Panc1 (cell line): Measurements from ENCODE around the gene SLC46A2. TPM values are rescaled to one million over a fixed set of nuclear protein-coding genes. Genes with fewer than 3 reads are reported as not detected.

Experiments used
- ATAC-seq: fragments of 200-7000 bp; cut with Tn5 transposase; 2 replicates; pipeline ENCODE4 v1.9.1; 2020; ENCODE audit warnings: mild to moderate bottlenecking, moderate library complexity
- BruUV-seq: library from RNA; stranded (reverse); fragments of 400-500 nt; replicated peaks from 2 replicates; lab custom pipeline; 2021; lab: Mats Ljungman, UMichigan
- CTCF ChIA-PET: fragments of 300-600 bp; sonication (Branson Sonifier 250); formaldehyde crosslinking; loops from one replicate; lab custom pipeline; 2022; ENCODE audit warnings: antibody characterized with exemption; lab: Charles Lee
- POLR2A ChIA-PET: fragments of 300-600 bp; sonication (Branson Sonifier 250); formaldehyde crosslinking; loops from one replicate; lab custom pipeline; 2022; ENCODE audit warnings: antibody characterized with exemption; lab: Charles Lee
- DNase-seq: peaks from one replicate; pipeline ENCODE4 v3.0.0-alpha.2; 2010; ENCODE audit warnings: low read depth, low spot score
- H3K27ac ChIP-seq: 2 replicates; pipeline ENCODE4 v1.5.1; 2011; ENCODE audit warnings: mild to moderate bottlenecking, low read length, inconsistent platforms
- H3K27me3 ChIP-seq: fragments of 200-500 bp; sonication (Bioruptor generic); 2 replicates; pipeline ENCODE4 v1.6.0; 2014; ENCODE audit warnings: low read length, inconsistent platforms; ENCODE audit not compliant: control insufficient read depth, insufficient read depth
- H3K36me3 ChIP-seq: fragments of 200-500 bp; sonication (Bioruptor generic); 2 replicates; pipeline ENCODE4 v1.5.1; 2014; ENCODE audit warnings: inconsistent platforms, mild to moderate bottlenecking, low read length, moderate library complexity; ENCODE audit not compliant: control insufficient read depth, insufficient read depth
- H3K4me1 ChIP-seq: 2 replicates; pipeline ENCODE4 v1.5.1; 2011; ENCODE audit warnings: inconsistent platforms, mild to moderate bottlenecking, low read length, moderate library complexity; ENCODE audit not compliant: control insufficient read depth, insufficient read depth
- H3K4me3 ChIP-seq, 2 experiments: 2 replicates each; pipeline ENCODE4 v1.5.1; 2011 to 2012; ENCODE audit warnings: low read depth in 2 of 2, low read length in 2 of 2, mild to moderate bottlenecking in 2 of 2, inconsistent platforms in 1 of 2, moderate library complexity in 1 of 2
- H3K9me3 ChIP-seq: fragments of 200-500 bp; sonication (Bioruptor generic); 2 replicates; pipeline ENCODE4 v1.5.1; 2014; ENCODE audit warnings: low read depth, mild to moderate bottlenecking, inconsistent platforms, low read length, moderate library complexity; ENCODE audit not compliant: control insufficient read depth, insufficient read depth
- POLR2AphosphoS5 ChIP-seq: IDR thresholded peaks from 2 replicates; pipeline ENCODE4 v1.6.1; 2012; ENCODE audit warnings: mild to moderate bottlenecking, low read depth, low read length, moderate library complexity
- SIN3A ChIP-seq: IDR thresholded peaks from 2 replicates; pipeline ENCODE4 v1.6.1; 2012; ENCODE audit warnings: low read depth, mild to moderate bottlenecking, low read length, moderate library complexity, borderline replicate concordance; ENCODE audit not compliant: insufficient read depth
- TCF7L2 ChIP-seq: IDR thresholded peaks from 2 replicates; pipeline ENCODE4 v1.6.1; 2011; ENCODE audit warnings: mild to moderate bottlenecking, low read depth, low read length, inconsistent platforms
- in situ Hi-C: cut with HindIII; loops from 2 replicates; pipeline ENCODE4 v1.10.0; 2016; ENCODE audit warnings: low sequenced_read_pairs, low pct_unique_long_range_greater_than_20kb
- intact Hi-C: fragments of 100-400 bp; cut with micrococcal nuclease; formaldehyde crosslinking; loops from one replicate; pipeline ENCODE4 v1.10.0; 2022; ENCODE audit not compliant: unreplicated experiment
- total RNA-seq: library from RNA; stranded (reverse); gene quantifications from one replicate; pipeline ENCODE4 v1.2.1, GENCODE V29; 2021; ENCODE audit not compliant: unreplicated experiment
- TF ChIP-seq, protein P1 (sequence below), 2 experiments: IDR thresholded peaks; 2 replicates each; pipeline ENCODE4 v1.6.1; 2011 to 2012; ENCODE audit warnings: low read depth in 2 of 2, control low read depth in 1 of 2, low read length in 1 of 2, mild to moderate bottlenecking in 1 of 2, moderate library complexity in 1 of 2; ENCODE audit not compliant: insufficient read depth in 1 of 2
- TF ChIP-seq, protein P2 (sequence below): fragments of 450-650 bp; IDR thresholded peaks from 2 replicates; pipeline ENCODE4 v1.5.1; 2017; ENCODE audit warnings: mild to moderate bottlenecking

SLC46A2 gene
- total RNA-seq, 1 experiment from 2014 or later, result not detected

DNA sequence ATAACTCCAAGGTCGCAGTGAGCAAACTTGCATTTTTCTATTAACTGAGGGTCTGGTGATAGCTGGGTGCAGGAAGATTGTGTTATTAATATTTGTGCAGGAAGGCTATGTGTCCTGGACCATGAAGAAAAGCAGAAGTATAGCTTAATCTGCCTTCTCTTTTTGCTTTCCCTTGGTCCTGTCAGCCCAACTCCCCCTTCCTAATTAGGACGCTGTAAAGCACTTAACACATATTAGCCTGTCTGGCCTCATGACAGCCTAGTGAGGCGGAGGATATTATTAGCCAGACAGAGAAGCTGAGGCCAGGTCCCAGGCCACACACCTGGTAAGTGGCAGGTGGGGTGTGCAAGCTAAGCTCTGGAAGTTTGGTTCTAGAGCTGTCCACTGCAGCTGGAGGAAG, 29.5 kb downstream of the SLC46A2 start:
- no peak overlapping the region for H3K4me3 ChIP-seq
- no peaks in the 10 kb centered on the region for H3K36me3 ChIP-seq
- POLR2A ChIA-PET, result interaction anchor here (0.6 kb wide), 1 partner anchor 391 kb away, joined by 8 read pairs; no protein-coding TSS in a partner anchor
- CTCF ChIA-PET, result no interaction called here
- DNase-seq, result no peak
- BruUV-seq, result no TSS peak
- no peak overlapping the region for H3K27ac ChIP-seq
- H3K9me3 ChIP-seq, result no peaks in the 10 kb centered on the region
- no peaks in the 10 kb centered on the region for H3K4me1 ChIP-seq
- TF ChIP-seq POLR2AphosphoS5 (no peak), SIN3A (no peak), TCF7L2 (no peak)
- TF ChIP-seq, protein P1, sequence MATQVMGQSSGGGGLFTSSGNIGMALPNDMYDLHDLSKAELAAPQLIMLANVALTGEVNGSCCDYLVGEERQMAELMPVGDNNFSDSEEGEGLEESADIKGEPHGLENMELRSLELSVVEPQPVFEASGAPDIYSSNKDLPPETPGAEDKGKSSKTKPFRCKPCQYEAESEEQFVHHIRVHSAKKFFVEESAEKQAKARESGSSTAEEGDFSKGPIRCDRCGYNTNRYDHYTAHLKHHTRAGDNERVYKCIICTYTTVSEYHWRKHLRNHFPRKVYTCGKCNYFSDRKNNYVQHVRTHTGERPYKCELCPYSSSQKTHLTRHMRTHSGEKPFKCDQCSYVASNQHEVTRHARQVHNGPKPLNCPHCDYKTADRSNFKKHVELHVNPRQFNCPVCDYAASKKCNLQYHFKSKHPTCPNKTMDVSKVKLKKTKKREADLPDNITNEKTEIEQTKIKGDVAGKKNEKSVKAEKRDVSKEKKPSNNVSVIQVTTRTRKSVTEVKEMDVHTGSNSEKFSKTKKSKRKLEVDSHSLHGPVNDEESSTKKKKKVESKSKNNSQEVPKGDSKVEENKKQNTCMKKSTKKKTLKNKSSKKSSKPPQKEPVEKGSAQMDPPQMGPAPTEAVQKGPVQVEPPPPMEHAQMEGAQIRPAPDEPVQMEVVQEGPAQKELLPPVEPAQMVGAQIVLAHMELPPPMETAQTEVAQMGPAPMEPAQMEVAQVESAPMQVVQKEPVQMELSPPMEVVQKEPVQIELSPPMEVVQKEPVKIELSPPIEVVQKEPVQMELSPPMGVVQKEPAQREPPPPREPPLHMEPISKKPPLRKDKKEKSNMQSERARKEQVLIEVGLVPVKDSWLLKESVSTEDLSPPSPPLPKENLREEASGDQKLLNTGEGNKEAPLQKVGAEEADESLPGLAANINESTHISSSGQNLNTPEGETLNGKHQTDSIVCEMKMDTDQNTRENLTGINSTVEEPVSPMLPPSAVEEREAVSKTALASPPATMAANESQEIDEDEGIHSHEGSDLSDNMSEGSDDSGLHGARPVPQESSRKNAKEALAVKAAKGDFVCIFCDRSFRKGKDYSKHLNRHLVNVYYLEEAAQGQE (IDR thresholded peaks at IDR 0.05; ENCODE audit: insufficient read depth in 1 of 2, low read depth in 2 of 2, low read length in 1 of 2), result no peak
- TF ChIP-seq, protein P2, sequence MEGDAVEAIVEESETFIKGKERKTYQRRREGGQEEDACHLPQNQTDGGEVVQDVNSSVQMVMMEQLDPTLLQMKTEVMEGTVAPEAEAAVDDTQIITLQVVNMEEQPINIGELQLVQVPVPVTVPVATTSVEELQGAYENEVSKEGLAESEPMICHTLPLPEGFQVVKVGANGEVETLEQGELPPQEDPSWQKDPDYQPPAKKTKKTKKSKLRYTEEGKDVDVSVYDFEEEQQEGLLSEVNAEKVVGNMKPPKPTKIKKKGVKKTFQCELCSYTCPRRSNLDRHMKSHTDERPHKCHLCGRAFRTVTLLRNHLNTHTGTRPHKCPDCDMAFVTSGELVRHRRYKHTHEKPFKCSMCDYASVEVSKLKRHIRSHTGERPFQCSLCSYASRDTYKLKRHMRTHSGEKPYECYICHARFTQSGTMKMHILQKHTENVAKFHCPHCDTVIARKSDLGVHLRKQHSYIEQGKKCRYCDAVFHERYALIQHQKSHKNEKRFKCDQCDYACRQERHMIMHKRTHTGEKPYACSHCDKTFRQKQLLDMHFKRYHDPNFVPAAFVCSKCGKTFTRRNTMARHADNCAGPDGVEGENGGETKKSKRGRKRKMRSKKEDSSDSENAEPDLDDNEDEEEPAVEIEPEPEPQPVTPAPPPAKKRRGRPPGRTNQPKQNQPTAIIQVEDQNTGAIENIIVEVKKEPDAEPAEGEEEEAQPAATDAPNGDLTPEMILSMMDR, result no peak
- ATAC-seq, result no peak
- in situ Hi-C loops, result no loop called here
- H3K27me3 ChIP-seq, result no peaks in the 10 kb centered on the region
- intact Hi-C loops, result no loop called here

DNA sequence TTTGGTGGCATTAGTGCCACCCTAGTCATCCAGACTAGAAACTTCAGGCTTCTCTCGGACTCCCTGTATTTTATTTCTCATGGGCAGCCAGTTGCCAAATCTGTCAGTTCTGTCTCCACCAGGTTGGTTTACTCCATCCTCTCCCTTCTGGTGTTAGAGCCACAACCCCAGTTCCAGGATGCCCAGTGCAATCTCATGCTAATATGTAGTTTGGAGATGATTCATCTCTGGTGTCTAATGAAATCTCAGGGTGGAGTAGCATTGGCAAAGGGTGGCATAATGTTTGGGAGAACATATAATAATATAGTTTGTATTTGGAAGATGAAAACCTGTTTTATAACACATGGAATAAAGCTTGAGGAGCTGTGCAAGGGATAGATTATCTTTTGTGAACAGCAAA, 30.2 kb downstream of the SLC46A2 start:
- no peak for TF ChIP-seq TCF7L2
- TF ChIP-seq POLR2AphosphoS5, result no peak
- TF ChIP-seq, protein P2, result no peak
- TF ChIP-seq, protein P1 (IDR thresholded peaks at IDR 0.05; ENCODE audit: insufficient read depth in 1 of 2, low read depth in 2 of 2, low read length in 1 of 2), result no peak
- no peak for TF ChIP-seq SIN3A
- in situ Hi-C loops, result no loop called here

More for the DNA sequence above, 30.2 kb downstream of the SLC46A2 start:
- ATAC-seq (no peak), DNase-seq (no peak)
- no peaks in the 10 kb centered on the region for H3K27me3 ChIP-seq
- ChIA-PET POLR2A (no interaction called here), CTCF (no interaction called here)
- H3K4me3 ChIP-seq, result no peak overlapping the region
- no peak overlapping the region for H3K27ac ChIP-seq
- BruUV-seq, result no TSS peak
- no peaks in the 10 kb centered on the region for H3K9me3 ChIP-seq
- no peaks in the 10 kb centered on the region for H3K36me3 ChIP-seq
- no peaks in the 10 kb centered on the region for H3K4me1 ChIP-seq
- intact Hi-C loops, result no loop called here
